NCI-H446 (cell line): ENCODE data around the gene REM1.

Source experiments
- DNase-seq, 2 experiments: peaks; one replicate each; lab custom pipeline; 2025; lab: John Stamatoyannopoulos, UW

The REM1 gene

GRCh38 chr20:31523361-31524283 is 48.5 kb downstream of the REM1 start:
- no peak for DNase-seq

GRCh38 chr20:31527266-31527665 is 52.2 kb downstream of the REM1 start:
- no peak for DNase-seq
